GM19351 (cell line): Measurements from ENCODE around the gene GALNT1.

Experiments
- ATAC-seq: cut with Tn5 transposase; IDR thresholded peaks from one replicate; pipeline ENCODE4 v1.9.1; 2021; ENCODE audit warnings: mild to moderate bottlenecking, moderate library complexity; ENCODE audit not compliant: unreplicated experiment

GALNT1 gene

DNA sequence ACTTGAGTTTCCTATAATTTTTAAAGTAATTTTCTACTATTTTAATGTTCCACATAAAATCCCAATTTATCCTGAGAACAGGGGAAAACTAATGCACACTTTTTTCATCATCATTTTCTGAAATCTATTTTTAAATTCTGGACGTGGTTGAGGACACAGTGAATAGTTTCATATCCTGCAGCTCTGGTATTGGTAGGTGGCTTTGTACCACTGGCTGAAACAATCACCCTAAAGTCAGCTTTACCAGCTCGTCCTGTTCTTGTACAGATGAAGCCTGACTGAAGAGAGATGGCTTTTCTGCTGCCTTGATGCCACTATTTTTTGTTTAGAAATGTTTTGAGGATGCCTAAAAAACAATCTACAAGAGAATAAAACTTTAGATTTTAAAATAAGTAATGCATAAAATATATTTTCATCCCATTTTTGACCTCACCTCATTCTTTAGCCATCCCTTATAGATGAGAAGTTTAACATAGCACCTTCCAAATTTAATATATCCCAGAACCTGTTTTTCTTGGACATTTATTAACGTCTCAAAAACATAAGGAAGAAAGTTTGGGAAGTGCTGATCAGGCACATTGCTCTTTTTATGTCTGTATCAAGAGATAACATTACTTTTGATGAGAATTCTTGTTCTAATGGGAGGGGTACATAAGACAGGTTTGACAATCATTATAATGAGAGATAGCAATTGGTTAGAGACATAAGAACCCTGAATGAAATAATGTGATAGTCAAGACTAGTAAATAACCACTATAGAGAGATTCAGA is 80.9 kb downstream of the GALNT1 start:
- peak; percentile 90 for ATAC-seq

DNA sequence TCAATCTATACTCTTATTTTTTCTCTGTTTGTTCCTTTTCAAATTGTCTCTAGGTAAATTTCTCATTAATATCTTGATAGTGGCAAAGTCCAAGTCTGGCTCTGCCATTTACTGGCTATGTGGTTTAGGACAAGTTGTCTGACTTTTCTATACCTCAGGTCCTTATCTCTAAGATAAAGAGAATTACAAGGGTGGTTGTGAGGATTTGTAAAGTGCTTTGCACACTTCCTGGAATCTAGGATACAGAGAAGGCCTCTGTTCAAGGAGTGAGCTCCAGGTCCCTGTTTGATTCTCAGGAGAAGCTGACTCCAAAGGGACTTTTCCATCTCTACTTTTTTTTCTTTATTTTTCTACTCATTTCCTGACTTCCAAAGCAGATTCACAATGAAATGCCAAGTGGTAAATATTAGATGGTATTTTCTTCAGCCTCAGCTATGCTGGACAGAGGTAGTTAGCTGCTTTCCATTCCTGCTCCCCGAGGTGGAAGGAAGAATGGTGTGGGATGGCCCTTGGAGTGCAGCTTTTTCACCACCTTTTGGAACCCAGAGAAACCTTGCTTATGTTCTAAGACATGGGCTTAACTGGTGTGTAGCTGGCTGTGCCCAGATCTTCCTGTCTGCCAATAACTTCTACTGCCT is 90.5 kb downstream of the GALNT1 start:
- no peak for ATAC-seq

GRCh38 chr18:35672897-35673296 is 91.4 kb downstream of the GALNT1 start:
- ATAC-seq = no peak

DNA sequence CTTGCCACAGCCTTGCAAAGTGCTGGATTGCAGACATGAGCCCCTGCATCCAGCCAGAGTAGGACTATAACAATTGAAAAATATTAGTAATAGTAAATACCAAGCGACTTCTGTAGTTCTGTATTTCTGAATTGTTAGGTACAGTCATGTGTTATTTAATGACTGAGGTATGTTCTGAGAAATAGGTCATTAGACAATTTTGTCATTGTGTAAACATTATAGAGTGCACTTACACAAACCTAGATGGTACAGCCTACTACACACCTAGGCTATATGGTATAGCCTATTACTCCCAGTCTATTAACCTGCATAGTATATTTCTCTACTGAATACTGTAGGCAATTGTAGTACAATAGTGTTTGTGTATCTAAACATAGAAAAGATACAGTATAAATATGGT is 92.1 kb downstream of the GALNT1 start:
- ATAC-seq = no peak

- ATAC-seq = no peak
These were observed 98.6 kb downstream of the GALNT1 start for GRCh38 chr18:35680139-35680551.

DNA sequence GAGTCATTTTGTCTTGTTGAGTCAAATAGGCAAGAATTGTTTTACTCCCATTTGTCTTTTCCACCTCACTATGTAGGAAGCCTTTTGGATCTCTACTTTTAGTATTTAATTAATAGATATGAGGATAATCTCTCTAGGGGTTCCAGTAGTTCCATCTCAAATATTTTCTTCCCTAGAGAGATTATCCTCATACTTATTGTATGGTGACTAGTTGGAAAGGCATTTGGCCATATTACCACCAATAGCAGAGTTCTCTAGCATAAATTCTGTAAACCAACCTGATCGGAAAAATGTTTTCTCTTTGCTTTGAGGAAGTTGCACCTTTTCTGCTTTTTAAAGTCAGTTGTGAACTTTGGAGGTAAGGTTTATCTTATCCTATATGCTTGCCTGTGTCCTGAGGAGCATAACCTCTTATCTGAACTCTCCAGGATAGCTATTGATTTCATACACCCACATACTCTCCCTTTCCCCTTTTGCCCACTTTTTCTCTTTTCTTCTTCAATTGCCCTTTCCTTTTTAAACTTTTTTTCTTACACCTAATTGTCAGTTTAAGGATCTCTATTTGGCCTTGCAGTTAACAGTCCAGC is 100.8 kb downstream of the GALNT1 start:
- ATAC-seq = no peak

DNA sequence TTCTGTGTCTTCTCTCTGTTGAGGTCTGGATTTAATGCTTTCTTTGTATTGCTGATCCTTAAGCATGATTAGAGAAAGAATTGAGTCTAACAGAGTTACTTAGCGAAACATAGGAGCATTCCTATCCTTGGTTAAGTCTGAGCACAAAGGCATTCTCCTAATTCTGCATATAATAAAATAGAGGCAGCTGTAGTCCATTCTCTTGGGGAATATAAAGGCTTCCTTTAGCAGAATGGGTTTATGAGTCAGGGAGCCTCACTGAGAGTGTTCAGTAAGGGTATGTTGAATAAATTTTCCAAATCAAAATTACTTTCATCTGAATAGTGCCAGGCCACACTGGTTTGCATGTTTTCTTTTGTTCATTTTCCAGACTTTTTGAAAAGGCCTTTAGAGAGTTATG is 101.5 kb downstream of the GALNT1 start:
- ATAC-seq = no peak

- peak; percentile 83 for ATAC-seq
These were observed 107.2 kb downstream of the GALNT1 start for GRCh38 chr18:35688757-35689156.

- no peak for ATAC-seq
These were observed 108.2 kb downstream of the GALNT1 start for GRCh38 chr18:35689728-35690127.

- no peak for ATAC-seq
These were observed 110.1 kb downstream of the GALNT1 start for GRCh38 chr18:35691625-35692024.

- no peak for ATAC-seq
These were observed 111.3 kb downstream of the GALNT1 start for GRCh38 chr18:35692866-35693265.

GRCh38 chr18:35693829-35694228 is 112.3 kb downstream of the GALNT1 start:
- ATAC-seq = no peak

DNA sequence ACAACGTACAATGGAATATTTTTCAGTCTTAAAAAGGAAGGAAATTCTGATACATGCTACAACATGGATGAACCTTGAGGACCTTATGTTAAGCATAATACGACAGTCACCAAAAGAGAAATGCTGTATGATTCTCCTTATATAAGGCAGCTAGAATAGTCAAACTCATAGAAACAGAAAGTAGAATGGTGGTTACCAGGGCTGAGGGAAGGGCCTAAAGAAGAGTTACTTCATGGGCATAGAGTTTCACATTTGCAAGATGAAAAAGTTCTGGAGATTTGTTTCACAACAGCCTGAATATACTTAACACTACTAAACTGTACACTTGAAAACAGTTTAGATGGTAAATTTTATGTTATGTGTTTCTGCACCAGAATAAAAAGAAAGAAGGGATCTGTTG is 113.3 kb downstream of the GALNT1 start:
- ATAC-seq = no peak

DNA sequence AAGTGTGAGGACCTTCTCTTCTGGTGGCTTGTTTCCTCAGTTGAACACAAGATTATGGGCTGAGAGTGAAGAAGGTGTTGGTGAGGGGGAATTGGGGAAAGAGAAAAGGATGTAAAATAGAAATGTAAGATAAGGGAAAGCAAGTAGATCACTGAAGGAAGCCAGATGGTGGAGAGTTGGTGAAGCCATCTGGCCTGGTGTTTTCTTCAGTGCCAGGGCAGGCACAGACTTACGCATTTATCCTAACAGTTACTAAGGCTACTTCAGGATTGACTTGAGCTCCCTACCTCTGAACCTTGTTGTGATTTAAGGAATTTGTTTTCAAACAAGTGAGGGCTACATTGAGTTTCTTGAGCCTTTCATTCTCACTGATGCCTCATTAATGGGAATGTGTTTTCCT is 113.8 kb downstream of the GALNT1 start:
- no peak for ATAC-seq

GRCh38 chr18:35695803-35696202 is 114.3 kb downstream of the GALNT1 start:
- ATAC-seq = no peak

GRCh38 chr18:35696307-35696706 is 114.8 kb downstream of the GALNT1 start:
- no peak for ATAC-seq

DNA sequence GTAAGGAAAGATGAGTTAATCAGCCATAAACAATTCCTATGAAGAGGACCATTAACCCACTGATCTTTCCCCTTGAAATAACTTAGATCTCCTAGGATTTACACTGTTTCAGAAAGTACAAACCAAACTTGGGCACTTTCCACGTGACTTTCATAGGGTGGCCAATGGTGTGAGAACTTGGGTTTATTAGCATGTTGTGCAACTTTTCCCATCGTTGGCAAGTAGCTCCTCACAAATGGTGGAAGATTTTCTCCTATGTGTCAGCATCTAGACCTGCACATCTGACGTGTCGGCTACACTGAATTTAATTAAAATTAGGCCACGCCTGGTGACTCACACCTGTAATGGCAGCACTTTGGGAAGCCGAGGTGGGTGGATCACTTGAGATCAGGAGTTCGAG is 116.3 kb downstream of the GALNT1 start:
- ATAC-seq = no peak

DNA sequence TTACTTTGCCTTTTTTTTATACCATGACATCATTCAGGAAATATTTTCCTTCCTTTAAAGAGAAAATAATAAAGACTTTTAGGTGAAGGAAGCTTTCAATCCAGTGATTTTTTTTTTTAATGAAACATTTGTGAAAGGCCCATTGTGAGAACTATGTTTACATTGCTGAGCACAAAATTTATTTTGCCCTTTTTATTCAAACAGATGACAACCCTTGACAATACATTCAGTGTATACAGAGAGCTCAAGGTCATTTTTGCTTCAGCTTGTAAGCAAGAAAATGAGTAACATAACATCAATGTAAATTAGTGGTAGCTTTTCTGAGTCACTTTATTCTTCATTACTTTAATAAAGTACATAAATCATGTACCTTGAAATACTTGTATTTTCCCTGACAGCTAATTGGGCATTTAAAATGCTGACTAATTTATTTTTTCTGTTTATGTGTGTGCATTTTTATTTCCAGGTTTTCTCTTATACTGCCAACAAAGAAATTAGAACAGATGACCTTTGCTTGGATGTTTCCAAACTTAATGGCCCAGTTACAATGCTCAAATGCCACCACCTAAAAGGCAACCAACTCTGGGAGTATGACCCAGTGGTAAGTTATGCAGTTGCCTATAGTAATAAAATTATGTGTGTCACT is 121.6 kb downstream of the GALNT1 start:
- no peak for ATAC-seq

GRCh38 chr18:35705988-35706387 is 124.4 kb downstream of the GALNT1 start:
- no peak for ATAC-seq

DNA sequence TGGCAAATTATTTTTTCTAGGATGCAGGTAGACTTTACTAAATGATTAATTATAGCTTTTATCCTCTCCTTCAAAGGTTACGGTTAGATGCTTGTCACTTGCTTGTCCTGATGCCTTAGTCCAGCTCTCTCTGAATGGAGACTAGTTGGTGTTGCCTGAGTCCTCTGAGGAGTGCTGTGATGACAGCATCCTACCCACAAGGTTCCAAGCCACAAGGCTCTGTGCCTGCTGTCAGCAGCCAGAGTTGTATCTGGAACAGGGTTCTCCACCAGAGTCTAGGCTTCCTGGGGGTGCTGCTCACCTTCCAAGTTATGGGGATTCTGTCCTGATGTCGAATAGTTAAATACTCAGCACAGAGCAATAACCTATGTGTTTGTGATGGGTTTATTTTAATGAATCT is 125.7 kb downstream of the GALNT1 start:
- no peak for ATAC-seq

GRCh38 chr18:35707674-35708073 is 126.1 kb downstream of the GALNT1 start:
- no peak for ATAC-seq

- ATAC-seq = no peak
These were observed 129.0 kb downstream of the GALNT1 start for GRCh38 chr18:35710581-35710980.
